Subcutaneous adipose tissue (tissue), 4 donors: ENCODE data around the gene GPR152. TPM values are rescaled to one million over a fixed set of nuclear protein-coding genes. Genes with fewer than 3 reads are reported as not detected.

Experiments used
- CTCF ChIP-seq: fragments of 450-650 bp; IDR thresholded peaks from one replicate; pipeline ENCODE4 v1.5.1; 2016; ENCODE audit warnings: low read depth, mild to moderate bottlenecking, control low read depth, antibody characterized with exemption, moderate library complexity
- total RNA-seq, 4 donors: library from RNA; depleted of rRNA; stranded (reverse); fragments of >200 nt; gene quantifications; one replicate each; pipeline ENCODE4 v1.1.0, GENCODE V29; 2016

Gene GPR152
- total RNA-seq, 4 donors from 2014 or later = not detected

- no peak for TF ChIP-seq CTCF
Observed at GRCh38 chr11:67408437-67409200, 43.9 kb downstream of the GPR152 start.

- TF ChIP-seq CTCF = no peak
Observed at GRCh38 chr11:67407688-67408163, 44.8 kb downstream of the GPR152 start.

GRCh38 chr11:67406969-67407687, 45.4 kb downstream of the GPR152 start:
- no peak for TF ChIP-seq CTCF

- TF ChIP-seq CTCF = no peak
Observed at GRCh38 chr11:67406420-67406968, 46.0 kb downstream of the GPR152 start.

GRCh38 chr11:67405688-67406339, 46.7 kb downstream of the GPR152 start:
- no peak for TF ChIP-seq CTCF

GRCh38 chr11:67405196-67405567, 47.3 kb downstream of the GPR152 start:
- TF ChIP-seq CTCF = no peak
